GM21528 (cell line): ENCODE measurements around the gene SAP30BP.

ENCODE experiments used
- ATAC-seq: cut with Tn5 transposase; IDR thresholded peaks from one replicate; pipeline ENCODE4 v1.9.1; 2021; ENCODE audit warnings: mild to moderate bottlenecking, moderate library complexity; ENCODE audit not compliant: unreplicated experiment, low FRiP score

Gene SAP30BP

DNA sequence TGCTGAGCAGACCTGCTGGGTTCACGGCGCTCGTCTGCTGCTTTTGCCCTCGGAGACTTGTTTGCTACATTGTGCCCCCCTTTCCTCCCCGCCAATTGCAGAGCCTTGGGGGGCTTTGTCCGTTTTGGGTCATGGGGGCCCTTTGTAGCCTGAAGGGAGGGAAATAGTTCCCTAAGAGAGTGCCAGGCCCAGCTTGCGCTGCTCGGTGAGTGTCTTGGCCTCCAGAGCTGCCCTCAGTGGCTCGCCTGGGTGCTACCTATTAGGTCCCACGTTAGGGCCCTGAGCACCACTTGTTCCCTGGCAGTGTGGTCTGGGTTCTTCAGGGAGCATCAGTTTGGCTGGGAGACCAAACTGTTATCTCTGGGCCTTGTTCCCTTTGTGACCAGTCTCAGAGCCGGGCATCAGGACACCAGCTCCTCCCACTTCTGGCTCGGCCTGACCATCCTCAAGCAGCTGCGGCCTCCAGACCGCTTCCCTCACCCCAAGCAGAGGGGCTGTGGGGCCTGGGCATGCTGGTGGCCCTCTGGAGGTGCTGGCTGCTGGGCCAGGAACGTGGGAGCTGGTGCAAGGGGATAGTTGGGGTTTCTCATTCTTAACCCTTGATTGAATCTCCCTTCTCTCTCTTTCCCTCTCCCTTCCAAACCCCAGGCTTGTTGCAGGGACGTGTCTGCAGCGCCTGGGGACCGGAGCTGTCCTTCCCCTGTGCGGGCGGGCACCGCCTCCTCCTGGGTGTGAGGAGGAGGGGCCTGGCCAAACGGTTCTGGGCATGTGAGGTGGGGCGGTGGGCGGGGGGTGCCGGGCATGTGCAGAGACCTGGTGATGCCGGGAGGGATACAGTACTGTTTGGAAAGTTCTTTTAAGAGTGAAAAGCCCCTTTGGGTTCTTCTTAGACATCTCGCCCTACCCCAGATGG, 38.1 kb downstream of the SAP30BP start:
- no peak for ATAC-seq

DNA sequence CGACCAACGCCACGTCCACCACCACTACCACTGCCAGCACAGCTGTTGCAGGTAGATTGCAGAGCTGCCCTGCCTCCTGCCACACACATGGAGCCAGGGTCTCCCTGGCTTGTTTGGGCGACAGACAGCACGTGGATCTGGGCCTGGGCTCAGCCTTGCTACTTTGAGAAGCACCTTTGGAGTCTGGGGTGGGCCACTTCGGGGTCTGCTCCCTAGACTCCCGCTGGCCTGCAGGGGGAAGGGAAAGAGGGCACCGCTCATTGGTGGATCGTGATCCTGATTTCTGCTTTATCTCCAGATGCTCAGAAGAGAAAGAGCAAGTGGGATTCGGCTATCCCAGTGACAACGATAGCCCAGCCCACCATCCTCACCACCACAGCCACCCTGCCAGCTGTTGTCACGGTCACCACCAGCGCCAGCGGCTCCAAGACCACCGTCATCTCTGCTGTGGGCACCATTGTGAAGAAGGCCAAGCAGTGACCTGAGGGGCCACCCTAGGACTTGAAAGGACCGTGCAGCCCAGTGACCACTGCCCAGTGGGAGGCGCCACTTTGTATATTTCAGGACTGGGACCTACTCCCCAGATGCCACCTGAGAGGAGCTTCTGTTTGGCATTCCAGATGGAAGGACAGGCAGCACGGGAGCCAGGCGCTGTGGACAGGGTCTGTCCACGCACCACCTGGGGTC, 39.0 kb downstream of the SAP30BP start:
- no peak for ATAC-seq

DNA sequence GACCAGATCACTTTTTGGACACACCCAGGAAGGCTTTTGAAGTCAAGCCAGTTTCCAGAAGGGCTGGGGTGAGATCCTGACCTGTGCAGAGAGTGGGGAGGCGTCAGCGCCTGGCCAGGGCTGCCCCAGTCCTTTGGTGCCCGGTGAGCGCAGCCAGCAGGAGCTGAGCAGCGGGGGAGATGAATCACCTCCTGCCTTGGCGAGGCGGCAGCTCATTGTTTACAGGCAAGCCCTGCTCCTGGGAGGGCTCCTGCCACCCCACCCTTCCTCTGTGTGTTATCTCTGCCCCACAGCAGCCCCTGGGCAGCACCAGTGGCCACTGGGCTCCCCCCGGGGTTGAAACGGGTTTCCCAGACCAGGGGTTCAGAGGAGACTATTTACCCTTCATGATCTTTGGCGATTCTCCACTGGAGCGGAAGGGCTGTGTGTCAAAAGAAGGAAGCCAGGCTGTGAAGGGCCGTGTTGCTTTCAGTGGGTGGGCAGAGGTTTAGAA, 40.0 kb downstream of the SAP30BP start:
- no peak for ATAC-seq

DNA sequence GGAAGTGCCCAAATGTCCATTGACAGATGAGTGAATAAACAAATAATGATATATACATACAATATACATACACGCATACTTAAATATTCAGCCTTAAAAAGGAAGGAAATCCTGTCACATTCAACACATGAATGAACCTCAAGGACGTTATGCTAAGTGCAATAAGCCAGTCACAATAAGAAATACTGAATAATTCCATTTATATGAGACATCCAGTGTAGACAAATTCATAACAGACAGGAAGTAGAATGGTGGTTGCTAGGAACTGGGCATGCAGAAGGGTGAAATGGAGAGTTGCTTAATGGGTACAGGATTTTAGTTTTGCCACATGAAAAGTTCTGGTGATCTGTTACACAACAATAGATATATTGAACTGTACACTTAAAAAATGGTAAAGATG, 45.3 kb downstream of the SAP30BP start:
- no peak for ATAC-seq

DNA sequence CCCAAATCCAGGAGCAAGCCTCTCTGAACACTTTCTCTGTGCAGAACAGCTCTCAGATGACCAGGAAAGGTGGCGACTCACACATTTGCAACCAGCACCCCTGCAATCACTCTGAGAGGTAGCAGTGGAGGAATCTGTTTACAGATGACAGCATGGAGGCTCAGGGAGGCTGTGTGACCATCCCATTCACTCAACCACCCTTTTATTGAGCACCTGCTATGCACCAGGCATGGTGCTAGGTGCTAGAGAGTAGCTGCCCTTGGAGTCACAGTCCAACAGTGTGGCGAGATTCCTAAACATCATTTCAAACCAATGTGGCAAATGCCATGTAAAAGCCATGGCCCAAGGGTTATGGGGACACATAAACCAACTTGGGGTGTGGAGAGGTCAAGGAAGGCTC, 52.6 kb downstream of the SAP30BP start:
- no peak for ATAC-seq

DNA sequence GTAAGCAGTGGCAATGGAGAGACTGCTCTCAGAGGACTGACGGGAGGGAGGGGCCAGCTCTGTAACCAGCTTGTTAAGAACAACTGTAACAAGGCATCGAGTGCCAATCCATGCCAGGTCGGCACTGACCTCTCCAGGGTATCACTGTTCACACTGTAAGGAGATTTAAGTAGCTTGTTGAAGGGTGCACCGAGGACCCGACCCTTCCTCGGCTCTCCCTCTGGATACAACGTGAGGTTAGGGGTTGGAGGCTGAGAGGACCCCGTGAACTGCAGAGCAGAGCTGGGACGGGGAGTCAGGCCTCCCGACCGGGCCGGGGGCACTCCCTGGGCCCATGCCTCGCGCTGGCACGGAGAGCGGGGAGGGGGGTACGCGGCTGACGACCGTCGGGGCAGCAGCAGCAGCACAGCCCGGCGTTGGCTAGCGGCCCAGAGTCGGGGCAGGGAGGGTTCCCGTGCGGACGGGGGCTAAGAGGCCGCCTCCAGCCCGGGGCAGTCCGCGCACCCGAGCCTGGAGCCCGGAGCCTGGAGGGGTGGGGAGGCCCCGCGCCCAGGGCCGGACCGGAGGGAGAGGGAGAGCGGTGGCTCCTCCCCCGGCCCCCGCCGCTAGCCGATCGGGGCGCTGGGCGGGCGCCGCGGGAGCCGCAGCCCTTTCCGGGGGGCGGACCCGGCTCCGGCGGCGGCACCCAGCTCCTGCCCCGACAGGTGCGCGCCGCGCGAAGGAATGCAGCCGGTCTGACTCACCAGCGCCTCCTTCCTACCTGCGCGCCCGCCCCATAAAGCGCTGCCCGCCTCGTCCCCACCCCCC, 53.7 kb downstream of the SAP30BP start, which contains the start of gene ITGB4:
TSS of gene ITGB4 (plus strand) at position 804 of the 807 bp plus-strand sequence. CDS start 3,245 bp downstream, outside the sequence.
- no peak for ATAC-seq

DNA sequence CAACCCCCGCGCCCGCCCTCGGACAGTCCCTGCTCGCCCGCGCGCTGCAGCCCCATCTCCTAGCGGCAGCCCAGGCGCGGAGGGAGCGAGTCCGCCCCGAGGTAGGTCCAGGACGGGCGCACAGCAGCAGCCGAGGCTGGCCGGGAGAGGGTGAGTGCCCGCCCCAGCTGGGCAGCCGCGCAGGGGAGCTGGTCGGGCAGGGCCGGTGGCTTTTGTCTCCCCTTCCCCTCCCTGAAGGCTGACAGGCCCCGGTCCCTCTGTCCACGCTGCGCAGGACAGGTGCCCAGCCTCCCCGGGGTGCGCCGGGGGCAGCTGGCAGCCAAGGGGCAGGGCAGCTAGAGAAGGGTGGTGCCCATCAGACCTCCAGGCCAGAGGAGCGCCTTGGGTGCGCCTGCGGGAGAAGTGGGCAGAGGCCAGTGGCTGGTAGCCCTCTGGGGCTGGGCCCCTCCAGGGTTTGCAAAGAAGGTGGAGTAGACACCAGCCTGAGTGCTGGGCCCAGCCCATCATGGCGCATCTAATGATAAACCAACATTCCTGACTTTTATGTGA, 54.4 kb downstream of the SAP30BP start:
- no peak for ATAC-seq

DNA sequence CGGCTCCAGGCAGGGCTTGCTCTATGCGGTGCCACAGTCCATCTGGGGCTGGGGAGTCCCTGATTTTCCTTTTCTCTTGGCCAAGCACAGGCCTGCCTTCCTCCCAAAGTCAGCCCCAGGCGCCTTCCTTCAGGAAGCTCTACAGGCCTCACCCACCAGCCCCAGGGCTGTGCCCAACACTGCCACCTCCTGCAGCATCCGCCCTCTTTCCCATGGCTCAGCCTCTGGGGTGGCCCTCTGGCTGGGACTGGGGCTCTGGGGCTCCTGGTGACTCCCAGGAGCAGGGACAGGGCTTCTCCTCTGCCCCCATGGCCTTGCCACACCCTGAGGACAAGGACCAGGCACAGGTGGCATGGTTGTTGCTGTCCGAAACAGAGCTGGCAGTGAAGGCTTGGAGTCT, 54.9 kb downstream of the SAP30BP start:
- ATAC-seq: no peak

DNA sequence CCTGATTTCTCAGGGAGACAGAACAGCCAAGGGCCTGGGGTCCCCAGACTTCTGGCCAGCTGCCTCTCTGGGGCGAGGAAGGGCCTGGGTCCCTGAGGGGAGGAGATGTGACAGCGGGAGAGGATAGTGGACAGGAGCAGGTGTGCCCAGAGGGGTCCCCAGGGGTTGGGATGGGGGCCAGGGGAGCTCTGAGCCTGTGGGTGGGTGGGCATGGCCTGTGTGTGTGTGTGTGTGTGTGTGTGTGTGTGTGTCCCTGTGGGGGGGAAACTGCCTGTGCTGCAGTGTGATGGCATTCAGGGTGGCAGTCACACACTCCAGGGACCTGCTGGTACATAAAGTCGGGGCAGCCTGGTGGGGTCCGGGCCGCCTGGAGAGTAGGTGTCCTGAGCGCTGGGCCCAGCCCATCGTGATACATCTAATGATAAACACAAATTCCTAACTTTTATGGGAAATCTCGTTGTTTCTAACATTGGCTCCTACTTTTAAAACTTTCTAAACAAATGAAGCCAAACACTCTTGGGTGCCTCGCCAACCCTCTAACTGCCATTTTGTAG, 55.5 kb downstream of the SAP30BP start:
- no peak for ATAC-seq

DNA sequence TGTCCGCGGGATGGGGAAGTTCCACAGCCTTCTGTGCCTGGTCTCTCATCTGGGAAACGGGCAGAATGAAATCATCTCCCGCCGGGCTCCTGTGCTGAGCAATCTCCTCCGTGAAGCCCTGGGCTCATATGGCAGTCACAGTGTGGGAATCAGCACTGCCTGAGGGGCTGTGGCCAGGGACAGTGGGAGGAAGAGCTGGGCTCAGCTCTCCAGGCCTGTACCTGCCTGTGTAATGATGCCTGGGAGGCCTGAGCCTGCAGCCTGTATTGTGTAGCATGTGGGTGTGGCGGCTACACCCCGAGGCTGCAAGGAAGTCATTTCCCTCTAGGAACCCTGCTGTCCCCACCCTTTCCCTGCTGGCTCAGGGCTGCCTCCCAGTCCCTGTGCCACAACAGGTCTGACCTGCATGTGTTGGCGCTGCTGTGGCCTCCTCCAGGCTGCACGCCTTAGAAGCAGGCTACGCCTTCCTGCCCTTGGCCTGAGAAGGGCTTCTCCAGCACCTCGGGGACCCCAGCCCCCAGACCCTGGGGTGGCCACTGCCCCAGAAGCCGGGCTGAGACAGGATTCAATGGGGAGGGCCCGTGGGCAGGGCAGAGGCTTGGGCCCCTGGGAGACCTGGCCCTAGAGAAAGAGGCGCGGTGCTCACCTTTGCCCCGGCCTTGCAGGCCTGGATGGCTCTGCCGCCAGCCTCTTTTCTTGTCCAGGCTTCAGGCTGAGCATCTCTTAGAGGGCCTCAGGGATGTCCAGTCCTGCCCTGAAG, 56.2 kb downstream of the SAP30BP start:
- no peak for ATAC-seq

DNA sequence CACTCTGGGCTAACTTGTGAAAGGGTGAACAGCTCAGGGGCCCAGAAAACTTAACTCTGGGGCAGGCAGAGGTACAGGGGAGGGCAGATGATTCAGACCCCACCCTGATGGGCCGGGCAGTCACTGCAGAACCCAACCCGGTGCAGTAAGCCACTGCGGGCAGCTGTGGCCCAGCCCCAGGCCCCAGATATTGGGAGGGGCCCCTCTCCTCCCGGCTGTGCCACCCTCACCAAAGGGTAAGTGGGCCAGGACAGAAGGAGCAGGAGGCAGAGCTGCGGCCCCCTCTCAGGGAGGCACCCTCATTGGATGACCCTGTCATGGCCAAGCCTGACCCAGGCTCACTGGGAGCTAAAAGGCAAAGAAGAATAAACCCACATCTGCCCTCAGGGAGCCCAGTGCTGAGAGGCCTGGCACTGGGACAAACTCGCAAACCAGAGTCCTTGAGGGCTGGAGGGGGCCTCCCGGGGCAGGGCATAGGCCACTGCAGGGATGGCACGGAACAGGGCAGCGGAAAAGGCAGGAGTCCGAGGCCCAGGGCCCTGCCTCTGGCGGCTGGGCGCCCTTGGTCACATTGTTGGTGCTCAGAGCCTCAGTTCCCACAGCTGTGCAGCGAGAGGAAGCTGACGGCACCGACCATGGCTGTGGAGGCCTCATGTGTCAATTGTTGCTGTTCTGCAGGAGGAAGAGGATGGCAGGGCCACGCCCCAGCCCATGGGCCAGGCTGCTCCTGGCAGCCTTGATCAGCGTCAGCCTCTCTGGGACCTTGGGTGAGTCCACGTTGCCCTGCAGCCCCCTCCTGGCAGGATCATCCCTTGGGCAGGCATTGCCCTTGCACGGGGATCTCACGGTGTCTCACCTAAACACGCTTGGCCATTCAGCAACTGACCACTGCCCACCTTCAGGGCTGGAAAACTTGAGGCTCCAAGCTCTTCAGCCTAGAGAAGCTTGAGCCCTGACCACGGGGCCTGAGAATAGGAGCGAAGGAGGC, 57.2 kb downstream of the SAP30BP start:
- no peak for ATAC-seq

DNA sequence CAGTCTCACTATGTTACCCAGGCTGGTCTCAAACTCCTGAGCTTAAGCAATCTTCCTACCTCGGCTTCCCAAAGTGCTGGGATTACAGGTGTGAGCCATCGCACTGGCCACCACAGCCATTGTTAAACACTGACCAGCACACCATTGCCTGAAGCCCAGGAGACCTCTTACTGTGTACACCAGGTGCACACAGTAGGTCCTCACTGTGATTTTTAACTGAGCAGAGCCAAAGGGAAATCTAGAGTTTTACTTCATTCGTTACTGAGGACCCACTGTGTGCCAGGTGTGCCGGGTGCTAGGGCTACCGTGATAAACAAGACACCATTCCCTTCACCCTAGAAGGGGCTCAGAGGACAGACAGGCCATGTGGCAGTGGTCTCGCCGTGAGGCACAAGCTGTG, 58.4 kb downstream of the SAP30BP start:
- no peak for ATAC-seq

DNA sequence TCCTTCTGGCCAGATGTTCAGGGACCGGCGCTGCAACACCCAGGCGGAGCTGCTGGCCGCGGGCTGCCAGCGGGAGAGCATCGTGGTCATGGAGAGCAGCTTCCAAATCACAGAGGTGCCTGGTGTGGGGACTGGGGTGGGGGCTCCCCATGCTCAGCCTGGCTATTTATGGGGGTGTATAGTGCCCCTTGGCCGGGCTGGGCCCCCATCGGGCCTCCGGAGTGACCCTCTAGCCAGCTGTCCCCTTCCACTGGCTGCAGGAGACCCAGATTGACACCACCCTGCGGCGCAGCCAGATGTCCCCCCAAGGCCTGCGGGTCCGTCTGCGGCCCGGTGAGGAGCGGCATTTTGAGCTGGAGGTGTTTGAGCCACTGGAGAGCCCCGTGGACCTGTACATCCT, 60.3 kb downstream of the SAP30BP start:
- no peak for ATAC-seq

DNA sequence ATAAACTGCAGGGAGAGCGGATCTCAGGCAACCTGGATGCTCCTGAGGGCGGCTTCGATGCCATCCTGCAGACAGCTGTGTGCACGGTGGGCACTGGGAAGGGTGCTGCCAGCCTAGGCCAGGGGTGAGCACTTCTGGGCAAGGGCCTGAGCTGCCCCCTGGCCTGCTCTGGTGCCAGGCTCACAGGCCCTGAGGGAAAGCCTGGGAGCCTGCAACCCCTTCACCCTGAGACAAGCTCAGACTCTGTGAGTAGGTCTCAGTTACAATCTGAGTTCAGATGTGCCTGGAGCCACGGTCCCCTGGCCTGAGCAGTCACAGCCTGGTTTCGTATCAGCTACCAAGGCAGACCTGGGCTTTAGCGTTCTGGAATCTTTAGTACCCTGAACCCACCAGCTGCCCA, 62.2 kb downstream of the SAP30BP start:
- no peak for ATAC-seq

DNA sequence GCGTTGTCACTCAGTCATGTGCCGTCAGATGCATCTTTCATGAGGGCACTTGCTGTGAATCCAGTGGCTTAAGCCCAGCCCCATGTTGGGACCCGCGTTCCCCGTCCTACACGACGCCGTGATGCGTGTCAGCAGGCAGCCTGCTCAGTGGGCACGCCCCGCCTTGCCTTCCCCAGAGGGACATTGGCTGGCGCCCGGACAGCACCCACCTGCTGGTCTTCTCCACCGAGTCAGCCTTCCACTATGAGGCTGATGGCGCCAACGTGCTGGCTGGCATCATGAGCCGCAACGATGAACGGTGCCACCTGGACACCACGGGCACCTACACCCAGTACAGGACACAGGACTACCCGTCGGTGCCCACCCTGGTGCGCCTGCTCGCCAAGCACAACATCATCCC, 62.9 kb downstream of the SAP30BP start:
- no peak for ATAC-seq

DNA sequence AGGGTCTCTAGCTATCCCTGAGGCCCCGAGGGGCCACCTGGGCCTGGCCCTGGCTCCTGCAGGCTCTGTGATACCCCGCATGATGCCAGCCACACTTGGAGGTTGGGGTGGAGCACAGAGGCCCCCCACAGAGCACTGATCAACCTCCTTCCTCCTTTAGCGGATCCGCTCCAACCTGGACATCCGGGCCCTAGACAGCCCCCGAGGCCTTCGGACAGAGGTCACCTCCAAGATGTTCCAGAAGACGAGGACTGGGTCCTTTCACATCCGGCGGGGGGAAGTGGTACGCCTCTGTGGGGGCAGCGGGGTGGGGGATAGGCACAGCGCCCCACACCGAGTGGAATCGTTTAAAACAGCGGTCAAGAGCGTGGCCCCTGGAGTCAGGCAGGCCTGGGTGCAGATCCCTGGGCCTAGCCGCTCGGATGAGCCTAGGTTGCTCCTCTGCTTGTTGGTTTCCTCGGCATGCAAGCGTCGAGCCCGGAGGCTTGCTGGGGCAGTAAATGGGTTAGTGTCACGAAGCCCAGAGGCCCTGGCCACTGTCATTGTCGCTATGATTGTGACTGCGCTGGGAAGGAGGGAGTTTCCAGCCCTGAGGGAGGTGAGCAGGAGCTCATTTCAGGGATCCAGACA, 64.1 kb downstream of the SAP30BP start:
- ATAC-seq: no peak

DNA sequence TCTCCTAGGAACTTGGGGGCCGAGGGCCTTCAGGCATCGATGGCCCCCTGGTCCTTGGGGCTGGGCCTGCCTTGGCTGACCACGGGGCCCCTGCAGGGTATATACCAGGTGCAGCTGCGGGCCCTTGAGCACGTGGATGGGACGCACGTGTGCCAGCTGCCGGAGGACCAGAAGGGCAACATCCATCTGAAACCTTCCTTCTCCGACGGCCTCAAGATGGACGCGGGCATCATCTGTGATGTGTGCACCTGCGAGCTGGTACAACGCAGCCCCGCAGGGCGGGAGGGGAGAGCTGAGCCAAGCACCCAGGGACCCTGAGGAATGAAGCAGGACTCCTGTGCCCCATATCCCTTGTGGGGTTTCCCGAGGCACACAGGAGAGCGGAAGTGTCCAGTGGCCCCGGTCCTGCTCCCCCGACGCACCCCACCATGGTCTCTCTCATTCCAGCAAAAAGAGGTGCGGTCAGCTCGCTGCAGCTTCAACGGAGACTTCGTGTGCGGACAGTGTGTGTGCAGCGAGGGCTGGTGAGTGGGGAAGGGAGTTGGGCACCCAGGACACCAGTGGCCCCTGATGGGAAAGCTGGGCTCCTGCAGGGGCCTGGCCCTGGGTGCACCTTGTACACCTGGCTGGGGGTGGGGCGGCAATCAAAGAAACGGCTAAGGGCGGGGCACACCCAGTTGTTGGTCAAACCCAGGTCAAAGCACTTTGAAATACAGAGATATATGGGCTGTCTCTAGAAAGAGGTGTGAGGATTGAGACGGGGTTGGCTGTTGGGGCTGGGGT, 64.8 kb downstream of the SAP30BP start:
- ATAC-seq: no peak
